Lower leg skin (tissue), 3 donors: ENCODE results near the gene TFAP2C.

Experiments used
- CTCF ChIP-seq, 3 donors: fragments of 450-650 bp; IDR thresholded peaks; one replicate each; pipeline ENCODE4 v1.5.1; 2016; ENCODE audit warnings: antibody characterized with exemption in 3 of 3, mild to moderate bottlenecking in 3 of 3, moderate library complexity in 2 of 3
- POLR2A ChIP-seq, 2 donors: fragments of 450-650 bp; IDR thresholded peaks; one replicate each; pipeline ENCODE4 v1.6.1; 2016 to 2017; ENCODE audit warnings: antibody characterized with exemption in 2 of 2, mild to moderate bottlenecking in 1 of 2, moderate library complexity in 1 of 2

- TF ChIP-seq CTCF (IDR thresholded peaks at IDR 0.05): no peak
- TF ChIP-seq POLR2A (IDR thresholded peaks at IDR 0.05): no peak
These were observed 54.2 kb downstream of the TFAP2C start for GRCh38 chr20:56683077-56683865.
